ENCODE data around the gene C6orf89.

C6orf89 gene

DNA sequence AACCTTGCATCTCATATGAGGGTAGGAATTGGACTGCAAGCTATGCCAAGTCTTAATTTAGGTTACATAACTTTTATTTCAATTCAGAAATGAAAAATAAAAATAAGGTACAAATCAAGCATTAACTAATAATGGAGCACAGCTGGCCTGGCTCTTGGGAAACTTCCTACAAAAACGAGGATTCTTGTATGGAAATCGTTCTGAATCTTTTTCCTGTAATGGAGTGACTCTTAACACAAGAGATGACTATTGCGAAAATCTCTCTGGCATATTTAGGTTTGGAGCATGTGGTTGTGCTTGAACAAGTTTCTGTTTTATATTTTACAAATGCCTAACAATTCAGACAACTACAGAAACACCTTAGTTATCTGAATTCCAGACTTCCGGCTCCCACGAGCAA is 34.8 kb downstream of the C6orf89 start:
- H3K36me3 ChIP-seq (ENCODE audit: insufficient read depth, low read length) = peaks cover 80% of the 10 kb centered on the region
- no peak overlapping the region for H3K27ac ChIP-seq (ENCODE audit: low read depth, low read length, poor library complexity, severe bottlenecking)
- no peak overlapping the region for H2AFZ ChIP-seq (ENCODE audit: low read length)
- no peaks in the 10 kb centered on the region for H4K20me1 ChIP-seq (ENCODE audit: insufficient read depth, low read length)
- no peaks in the 10 kb centered on the region for H3F3A ChIP-seq (ENCODE audit: insufficient read depth, low read length)
- H3K79me2 ChIP-seq (ENCODE audit: insufficient read depth, low read length) = no peaks in the 10 kb centered on the region
- H3K9me2 ChIP-seq (ENCODE audit: low read depth, low read length) = no peaks in the 10 kb centered on the region
- no peaks in the 10 kb centered on the region for H3K4me1 ChIP-seq (ENCODE audit: insufficient read depth, low read length, severe bottlenecking)
- H3K27me3 ChIP-seq (ENCODE audit: insufficient read depth, low read length) = no peaks in the 10 kb centered on the region
- TF ChIP-seq, protein P1, sequence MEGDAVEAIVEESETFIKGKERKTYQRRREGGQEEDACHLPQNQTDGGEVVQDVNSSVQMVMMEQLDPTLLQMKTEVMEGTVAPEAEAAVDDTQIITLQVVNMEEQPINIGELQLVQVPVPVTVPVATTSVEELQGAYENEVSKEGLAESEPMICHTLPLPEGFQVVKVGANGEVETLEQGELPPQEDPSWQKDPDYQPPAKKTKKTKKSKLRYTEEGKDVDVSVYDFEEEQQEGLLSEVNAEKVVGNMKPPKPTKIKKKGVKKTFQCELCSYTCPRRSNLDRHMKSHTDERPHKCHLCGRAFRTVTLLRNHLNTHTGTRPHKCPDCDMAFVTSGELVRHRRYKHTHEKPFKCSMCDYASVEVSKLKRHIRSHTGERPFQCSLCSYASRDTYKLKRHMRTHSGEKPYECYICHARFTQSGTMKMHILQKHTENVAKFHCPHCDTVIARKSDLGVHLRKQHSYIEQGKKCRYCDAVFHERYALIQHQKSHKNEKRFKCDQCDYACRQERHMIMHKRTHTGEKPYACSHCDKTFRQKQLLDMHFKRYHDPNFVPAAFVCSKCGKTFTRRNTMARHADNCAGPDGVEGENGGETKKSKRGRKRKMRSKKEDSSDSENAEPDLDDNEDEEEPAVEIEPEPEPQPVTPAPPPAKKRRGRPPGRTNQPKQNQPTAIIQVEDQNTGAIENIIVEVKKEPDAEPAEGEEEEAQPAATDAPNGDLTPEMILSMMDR (IDR thresholded peaks at IDR 0.05; ENCODE audit: low read length) = no peak
- TF ChIP-seq EZH2 (IDR thresholded peaks at IDR 0.05; ENCODE audit: borderline replicate concordance, low read length) = no peak
- no peaks in the 10 kb centered on the region for H3K9me3 ChIP-seq (ENCODE audit: low read length)
- H3K4me2 ChIP-seq (ENCODE audit: low read length) = no peak overlapping the region
- no peak overlapping the region for H3K4me3 ChIP-seq (ENCODE audit: low read depth, low read length, poor library complexity, severe bottlenecking)
- H3K9ac ChIP-seq (ENCODE audit: low read length) = no peak overlapping the region

DNA sequence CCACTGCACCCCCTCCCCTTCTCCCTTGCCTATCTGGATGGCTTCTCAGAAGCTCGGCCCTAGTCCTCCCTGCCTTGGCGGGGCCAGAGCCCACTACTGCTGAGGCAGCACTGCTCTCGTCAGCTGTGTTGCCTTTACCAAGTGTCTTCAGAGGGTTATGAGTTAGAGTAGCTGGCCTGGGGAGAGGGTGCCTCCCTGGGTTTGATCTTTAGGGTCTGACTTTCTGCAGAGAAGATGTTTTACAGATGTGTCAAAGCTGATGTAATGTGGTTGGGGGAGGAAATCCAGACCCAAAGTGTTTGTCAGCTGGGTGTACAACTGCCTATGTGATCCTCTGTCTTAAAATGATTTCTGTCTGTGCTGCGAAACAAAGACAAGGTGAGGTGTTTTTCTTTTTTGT is 38.4 kb downstream of the C6orf89 start:
- Histone ChIP-seq H3K27me3 (ENCODE audit: insufficient read depth, low read length) (no peaks in the 10 kb centered on the region), H2AFZ (ENCODE audit: low read length) (no peak overlapping the region), H3K4me3 (ENCODE audit: low read depth, low read length, poor library complexity, severe bottlenecking) (no peak overlapping the region), H3K27ac (ENCODE audit: low read depth, low read length, poor library complexity, severe bottlenecking) (no peak overlapping the region), H3K9me2 (ENCODE audit: low read depth, low read length) (no peaks in the 10 kb centered on the region), H3K4me1 (ENCODE audit: insufficient read depth, low read length, severe bottlenecking) (no peaks in the 10 kb centered on the region), H3K79me2 (ENCODE audit: insufficient read depth, low read length) (no peaks in the 10 kb centered on the region), H3K9me3 (ENCODE audit: low read length) (no peaks in the 10 kb centered on the region), H4K20me1 (ENCODE audit: insufficient read depth, low read length) (no peaks in the 10 kb centered on the region), H3K9ac (ENCODE audit: low read length) (no peak overlapping the region), H3K4me2 (ENCODE audit: low read length) (no peak overlapping the region), H3K36me3 (ENCODE audit: insufficient read depth, low read length) (peaks cover 45% of the 10 kb centered on the region), H3F3A (ENCODE audit: insufficient read depth, low read length) (no peaks in the 10 kb centered on the region)
- TF ChIP-seq, protein P1 (IDR thresholded peaks at IDR 0.05; ENCODE audit: low read length) = no peak
- no peak for TF ChIP-seq EZH2 (IDR thresholded peaks at IDR 0.05; ENCODE audit: borderline replicate concordance, low read length)

DNA sequence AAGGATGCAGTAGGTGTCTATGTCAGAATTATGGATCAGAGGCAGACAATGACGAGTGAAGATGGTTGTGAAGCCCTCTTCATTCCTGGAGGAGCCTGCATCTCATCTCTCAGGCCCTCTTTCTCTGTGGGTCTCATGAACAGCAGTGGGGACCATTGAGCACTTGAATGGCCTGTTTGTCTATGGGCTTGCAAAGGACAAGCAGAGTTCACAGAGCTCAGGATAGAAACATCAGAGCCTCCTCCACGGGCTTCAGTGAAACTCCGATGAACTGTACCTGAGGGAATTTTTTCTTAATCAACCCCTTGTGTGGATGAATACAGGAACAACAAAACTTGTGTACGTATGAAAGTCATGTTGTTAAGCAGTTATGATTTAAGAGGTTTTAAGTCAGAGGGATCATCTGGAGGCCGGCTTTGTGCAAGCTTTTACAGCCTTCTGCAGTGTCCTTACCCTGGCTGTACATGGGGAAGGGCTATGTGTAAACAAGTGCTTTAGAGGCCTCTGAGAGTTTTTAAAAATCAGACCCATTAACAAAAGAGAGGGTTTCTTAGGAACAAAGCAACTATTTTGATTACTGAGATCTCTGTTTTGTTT is 39.1 kb downstream of the C6orf89 start:
- Histone ChIP-seq H3K36me3 (ENCODE audit: insufficient read depth, low read length) (peaks cover 38% of the 10 kb centered on the region), H3K9ac (ENCODE audit: low read length) (no peak overlapping the region)

More for the DNA sequence above, 39.1 kb downstream of the C6orf89 start:
- Histone ChIP-seq H2AFZ (ENCODE audit: low read length) (no peak overlapping the region), H3K9me3 (ENCODE audit: low read length) (no peaks in the 10 kb centered on the region), H3K4me2 (ENCODE audit: low read length) (no peak overlapping the region), H3K9me2 (ENCODE audit: low read depth, low read length) (no peaks in the 10 kb centered on the region), H3K27me3 (ENCODE audit: insufficient read depth, low read length) (no peaks in the 10 kb centered on the region), H3F3A (ENCODE audit: insufficient read depth, low read length) (no peaks in the 10 kb centered on the region), H4K20me1 (ENCODE audit: insufficient read depth, low read length) (no peaks in the 10 kb centered on the region), H3K79me2 (ENCODE audit: insufficient read depth, low read length) (no peaks in the 10 kb centered on the region), H3K4me1 (ENCODE audit: insufficient read depth, low read length, severe bottlenecking) (no peaks in the 10 kb centered on the region), H3K27ac (ENCODE audit: low read depth, low read length, poor library complexity, severe bottlenecking) (no peak overlapping the region), H3K4me3 (ENCODE audit: low read depth, low read length, poor library complexity, severe bottlenecking) (no peak overlapping the region)
- TF ChIP-seq, protein P1 (IDR thresholded peaks at IDR 0.05; ENCODE audit: low read length) = no peak
- no peak for TF ChIP-seq EZH2 (IDR thresholded peaks at IDR 0.05; ENCODE audit: borderline replicate concordance, low read length)

All from OCI-LY1 (cell line).